ENCODE measurements around the gene HEBP2. TPM values are rescaled to one million over a fixed set of nuclear protein-coding genes. Genes with fewer than 3 reads are reported as not detected.

Gene HEBP2
- total and polyA plus RNA-seq, 2 of the 4 experiments (the other 2 are of a cell fraction) = 3.9 to 6.1 TPM

DNA sequence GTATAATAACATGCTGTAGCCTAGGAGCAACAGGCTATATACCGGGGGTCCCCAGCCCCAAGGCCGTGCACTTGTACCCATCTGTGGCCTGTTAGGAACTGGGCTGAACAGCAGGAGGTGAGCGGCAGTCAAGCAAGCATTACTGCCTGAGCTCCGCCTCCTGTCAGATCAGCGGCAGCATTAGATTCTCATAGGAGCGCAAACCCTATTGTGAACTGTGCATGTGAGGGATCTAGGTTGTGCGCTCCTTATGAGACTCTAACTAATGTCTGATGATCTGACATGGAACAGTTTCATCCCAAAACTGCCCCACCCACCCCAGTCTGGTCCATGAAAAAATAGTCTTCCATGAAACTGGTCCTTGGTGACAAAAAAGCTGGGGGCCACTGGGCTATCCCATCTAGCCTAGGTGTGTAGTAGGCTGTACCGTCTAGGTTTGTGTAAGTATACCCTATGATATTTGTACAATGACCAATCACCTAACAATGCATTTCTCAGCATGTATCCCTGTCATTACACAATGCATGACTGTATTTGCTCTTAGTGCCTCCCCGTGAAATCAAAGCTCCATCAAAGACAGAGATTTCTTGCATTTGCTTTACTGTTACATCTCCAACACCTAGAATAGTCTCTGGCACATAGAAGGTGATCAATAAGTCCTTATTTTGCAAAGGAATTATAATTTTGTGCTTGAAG is 64.4 kb downstream of the HEBP2 start:
- Histone ChIP-seq H2BK15ac (ENCODE audit: low read depth, low read length) (no peak overlapping the region; the same call in 2 of the 3 replicates), H2AK9ac (replicated peaks; ENCODE audit: low read depth, low read length, poor library complexity) (peak overlapping the region; percentile 50), H4K91ac (ENCODE audit: insufficient read depth, low read depth, low read length) (no peak overlapping the region), H3K9ac (ENCODE audit: low read depth, low read length) (no peak overlapping the region), H3K23ac (ENCODE audit: low read depth, low read length) (no peak overlapping the region), H3K36me3 (ENCODE audit: control insufficient read depth, insufficient read depth, low read length) (no peaks in the 10 kb centered on the region), H2BK20ac (ENCODE audit: low read depth, low read length) (no peak overlapping the region), H3K14ac (replicated peaks; ENCODE audit: low read depth, low read length) (no peak overlapping the region), H4K20me1 (ENCODE audit: insufficient read depth, low read length) (no peaks in the 10 kb centered on the region), H3K18ac (ENCODE audit: low read depth, low read length) (no peak overlapping the region), H2BK120ac (ENCODE audit: low read depth, low read length) (no peak overlapping the region), H3K27me3 (ENCODE audit: control insufficient read depth, insufficient read depth, low read length) (no peaks in the 10 kb centered on the region), H2BK5ac (ENCODE audit: low read depth, low read length, poor library complexity, severe bottlenecking) (peak overlapping the region; percentile 3), H3K4me1 (ENCODE audit: control insufficient read depth, insufficient read depth, low read length) (peaks cover 7% of the 10 kb centered on the region; the same call in 1 of the 2 replicates), H3K9me3 (ENCODE audit: control insufficient read depth, insufficient read depth, low read length) (no peaks in the 10 kb centered on the region), H3K79me1 (ENCODE audit: low read depth in 1 of 2, low read length in 2 of 2) (peaks cover 5 to 18% of the 10 kb centered on the region in 2 experiments; a peak in 3 of 4 replicates), H3K27ac (ENCODE audit: insufficient read depth, low read length) (no peak overlapping the region), H3K56ac (ENCODE audit: extremely low read depth, insufficient read depth, low read length) (no peak overlapping the region), H3K4me3 (ENCODE audit: insufficient read depth, low read depth, low read length) (no peak overlapping the region), H3K4ac (ENCODE audit: low read depth, low read length) (no peak overlapping the region), H2AFZ (replicated peaks; ENCODE audit: low read length, poor library complexity) (no peak overlapping the region), H4K5ac (ENCODE audit: low read depth, low read length) (no peak overlapping the region), H2AK5ac (ENCODE audit: low read depth, low read length) (0 out of 2 replicates have a peak overlapping the region, but pooled peaks have one; percentile 49), H3K9me1 (ENCODE audit: insufficient read depth, low read length) (peaks cover 7% of the 10 kb centered on the region; the same call in 1 of the 2 replicates), H3K4me2 (ENCODE audit: low read depth, low read length) (no peak overlapping the region), H4K8ac (ENCODE audit: low read depth in 2 of 2, low read length in 2 of 2) (no peak overlapping the region)
- no TSS peak for BruUV-seq (replicated peaks)
- no CpG with 5 or more reads among the region's 9 CpGs for WGBS, 2 experiments (ENCODE audit: extremely low coverage in 2 of 2, insufficient read length in 1 of 2)
- peak; percentile 89 for TF ChIP-seq CEBPB (IDR thresholded peaks at IDR 0.05; ENCODE audit: low read depth, low read length)
- TF ChIP-seq, protein P1, sequence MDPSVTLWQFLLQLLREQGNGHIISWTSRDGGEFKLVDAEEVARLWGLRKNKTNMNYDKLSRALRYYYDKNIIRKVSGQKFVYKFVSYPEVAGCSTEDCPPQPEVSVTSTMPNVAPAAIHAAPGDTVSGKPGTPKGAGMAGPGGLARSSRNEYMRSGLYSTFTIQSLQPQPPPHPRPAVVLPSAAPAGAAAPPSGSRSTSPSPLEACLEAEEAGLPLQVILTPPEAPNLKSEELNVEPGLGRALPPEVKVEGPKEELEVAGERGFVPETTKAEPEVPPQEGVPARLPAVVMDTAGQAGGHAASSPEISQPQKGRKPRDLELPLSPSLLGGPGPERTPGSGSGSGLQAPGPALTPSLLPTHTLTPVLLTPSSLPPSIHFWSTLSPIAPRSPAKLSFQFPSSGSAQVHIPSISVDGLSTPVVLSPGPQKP (IDR thresholded peaks at IDR 0.05; ENCODE audit: borderline replicate concordance, low read depth, low read length) = no peak
- no peak for TF ChIP-seq BHLHE40 (IDR thresholded peaks at IDR 0.05; ENCODE audit: low read depth, low read length)
- TF ChIP-seq SMC3 (IDR thresholded peaks at IDR 0.05; ENCODE audit: low read depth, low read length) = no peak
- ChIA-PET CTCF (interaction anchor here (0.5 to 1.6 kb wide), 2 partner anchors 18 to 205 kb away, joined by 3 to 5 read pairs; no protein-coding TSS in a partner anchor), POLR2A (ENCODE audit: unreplicated experiment) (no interaction called here)
- intact Hi-C loops (cut with micrococcal nuclease) = no loop called here
- in situ Hi-C loops (cut with MboI; ENCODE audit: low sequenced_read_pairs) = no loop called here
- no peak for ATAC-seq (ENCODE audit: low read depth)
- dilution Hi-C loops (cut with HindIII; ENCODE audit: low sequenced_read_pairs, unreplicated experiment) = no loop called here
- peak; percentile 73 for DNase-seq

Small RNA genes lying within 50 kb of the gene (microRNA-seq; reads per million reads assigned to microRNA genes)
- gene AL031003.1 (ENCODE audit: insufficient read depth, insufficient read length) = not detected
- gene AL391669.1 (ENCODE audit: insufficient read depth, insufficient read length) = not detected
- gene MIR3145 (ENCODE audit: insufficient read depth in 1 of 2, insufficient read length in 1 of 2, unreplicated experiment in 1 of 2) = 1.8 to 5.2 reads per million in 2 experiments

Small RNA genes lying within 50 kb of the gene (small RNA-seq; reads per million reads assigned to genes)
- 0 reads per million in 5 experiments for gene AL031003.1
- 0 reads per million in 5 experiments for gene AL391669.1
- gene MIR3145 = 0 to 14.3 (median 3.3) reads per million in 5 experiments

Other genes with a start within 250 kb of the HEBP2 start
- gene ARFGEF3, start 242.3 kb upstream of the HEBP2 start, total RNA-seq (2012; rRNA removed) = under 0.01 TPM in 2 replicates
- 0.01 and 0.02 TPM in 2 replicates for gene ARFGEF3, start 242.3 kb upstream of the HEBP2 start, polyA plus RNA-seq (2012; rRNA removed)
- not detected in 2 replicates for gene PBOV1, start 185.7 kb upstream of the HEBP2 start, total RNA-seq (2012; rRNA removed)
- gene PBOV1, start 185.7 kb upstream of the HEBP2 start, polyA plus RNA-seq (2012; rRNA removed) = not detected in 2 replicates
- gene SMIM28, start 26.3 kb upstream of the HEBP2 start, total RNA-seq (2012; rRNA removed) = not detected in 2 replicates
- not detected in 2 replicates for gene SMIM28, start 26.3 kb upstream of the HEBP2 start, polyA plus RNA-seq (2012; rRNA removed)
- 6.9 and 7.2 TPM in 2 replicates for gene NHSL1, start 95.3 kb downstream of the HEBP2 start, total RNA-seq (2012; rRNA removed)
- gene NHSL1, start 95.3 kb downstream of the HEBP2 start, polyA plus RNA-seq (2012; rRNA removed) = 5.6 and 6.0 TPM in 2 replicates